Renal pelvis (tissue), 4 donors: ENCODE results near the gene DYRK1B. TPM values are rescaled to one million over a fixed set of nuclear protein-coding genes. Genes with fewer than 3 reads are reported as not detected.
A peak's percentile ranks its signal among the peaks of the same experiment; 100 is the strongest.
"Not testable (repeated sequence)": the region's sequence is repeated elsewhere in the genome, so short reads cannot be mapped to it uniquely, and the experiment has no call there.

Source experiments
- DNase-seq: peaks from one replicate; pipeline ENCODE4 v3.0.0-alpha.2; 2013
- polyA plus RNA-seq, 3 donors: library from polyadenylated mRNA; unstranded; fragments of 120-200 nt; gene quantifications; one replicate each; pipeline ENCODE4 v1.2.1, GENCODE V29; 2013; ENCODE audit not compliant: insufficient read length in 3 of 3

Gene DYRK1B
- polyA plus RNA-seq, 3 donors: 35.4 to 38.1 (median 35.9) TPM

- not testable (repeated sequence) for DNase-seq
Observed at GRCh38 chr19:39814111-39814510, 19.9 kb downstream of the DYRK1B start.

GRCh38 chr19:39813264-39813993 lies 20.5 kb downstream of the DYRK1B start:
- peak; percentile 52 for DNase-seq

GRCh38 chr19:39811064-39811463 lies 22.9 kb downstream of the DYRK1B start:
- DNase-seq: no peak

- no peak for DNase-seq
Observed at GRCh38 chr19:39810424-39810823, 23.5 kb downstream of the DYRK1B start.

GRCh38 chr19:39809368-39809767 lies 24.6 kb downstream of the DYRK1B start:
- no peak for DNase-seq

DNA sequence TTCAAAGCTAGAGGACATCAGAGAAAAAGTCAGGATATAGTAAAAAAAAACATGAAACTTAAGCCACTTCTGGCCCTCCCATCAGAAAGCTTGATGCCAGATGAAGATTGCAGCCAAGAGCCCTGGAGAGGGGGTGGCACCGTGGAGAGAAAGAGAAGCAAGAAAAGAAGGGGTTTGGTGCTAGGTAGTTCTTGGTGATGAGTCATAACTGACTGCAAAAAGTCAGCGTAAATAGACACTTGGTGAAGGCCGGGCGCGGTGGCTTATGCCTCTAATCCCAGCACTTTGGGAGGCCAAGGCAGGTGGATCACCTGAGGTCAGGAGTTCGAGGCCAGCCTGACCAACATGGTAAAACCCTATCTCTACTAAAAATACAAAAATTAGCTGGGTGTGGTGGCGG lies 25.3 kb downstream of the DYRK1B start:
- DNase-seq: not testable (repeated sequence)

- DNase-seq: no peak
Observed at GRCh38 chr19:39807846-39808364, 26.1 kb downstream of the DYRK1B start.

DNA sequence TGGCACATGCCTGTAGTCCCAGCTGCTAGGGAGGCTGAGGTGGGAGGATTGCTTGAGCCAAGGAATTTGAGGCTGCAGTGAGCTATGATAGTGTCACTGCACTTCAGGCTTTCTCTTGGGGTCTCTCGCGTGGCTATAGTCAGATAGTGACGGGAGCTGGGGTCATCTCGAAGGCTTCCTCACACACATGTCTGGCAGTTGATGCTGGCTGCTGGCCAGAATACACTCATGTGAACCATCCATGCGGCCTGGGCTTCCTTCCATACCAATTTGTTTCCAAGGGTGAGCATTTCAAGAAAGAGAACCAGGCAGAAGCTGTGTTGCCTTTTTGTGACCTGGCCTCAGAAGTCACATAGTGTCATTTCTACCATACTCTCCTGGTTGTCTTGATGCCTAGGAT lies 28.9 kb downstream of the DYRK1B start:
- DNase-seq: no peak

- DNase-seq: peak; percentile 35
Observed at GRCh38 chr19:39802958-39803357, 31.0 kb downstream of the DYRK1B start.

- no peak for DNase-seq
Observed at GRCh38 chr19:39797083-39797482, 36.9 kb downstream of the DYRK1B start.

- no peak for DNase-seq
Observed at GRCh38 chr19:39796000-39796498, 37.9 kb downstream of the DYRK1B start.

DNA sequence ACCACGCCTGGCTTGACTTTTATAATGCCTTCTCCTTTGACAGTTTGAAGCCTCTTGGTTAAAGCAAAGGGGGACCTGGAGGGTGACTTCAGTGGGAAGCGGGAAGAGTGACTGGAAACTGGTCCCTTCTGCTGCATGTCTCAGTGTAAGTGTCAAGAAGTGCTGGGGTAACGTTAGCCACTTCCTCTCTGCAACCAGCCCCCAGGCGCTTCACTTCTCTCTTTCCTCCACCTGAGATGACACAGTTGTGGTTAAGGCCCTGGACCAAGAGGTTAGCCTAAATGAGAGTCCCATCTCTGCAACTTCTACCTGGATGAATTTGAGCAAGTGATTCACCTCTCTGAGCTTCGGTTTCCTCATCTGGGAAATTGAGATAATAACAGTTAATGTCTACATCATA lies 39.0 kb downstream of the DYRK1B start:
- no peak for DNase-seq

DNA sequence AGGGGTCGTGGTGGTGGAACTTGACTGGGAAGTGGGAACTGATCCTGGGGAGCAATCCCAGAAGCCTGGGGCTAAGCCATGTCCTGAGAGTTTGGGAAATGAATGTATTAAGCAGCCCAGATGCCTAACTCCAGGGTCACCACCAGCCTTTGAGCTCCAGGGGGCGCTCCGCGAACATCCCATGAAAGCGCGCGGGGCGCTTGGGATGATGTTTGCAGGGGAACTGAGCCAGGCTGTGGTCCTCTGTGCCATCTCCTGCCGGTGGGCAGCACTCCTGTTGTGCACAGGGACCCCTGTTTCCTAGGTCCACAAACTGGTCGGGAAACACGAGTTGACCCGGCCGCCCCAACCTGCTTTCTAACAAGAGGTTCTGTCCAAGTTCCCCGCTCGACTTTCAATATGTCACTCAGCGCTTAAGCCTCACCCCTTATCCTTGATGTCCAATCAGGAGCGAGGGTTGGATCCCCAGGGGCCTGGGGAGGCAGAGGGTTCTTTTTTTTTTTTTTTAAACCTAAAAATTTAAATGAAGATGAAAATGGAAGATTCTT lies 40.9 kb downstream of the DYRK1B start:
- DNase-seq: peak; percentile 75

- DNase-seq: no peak
Observed at GRCh38 chr19:39788244-39788643, 45.7 kb downstream of the DYRK1B start.

- no peak for DNase-seq
Observed at GRCh38 chr19:39780894-39781293, 53.1 kb downstream of the DYRK1B start.

GRCh38 chr19:39778763-39779162 lies 55.2 kb downstream of the DYRK1B start, which contains the start of gene LEUTX:
LEUTX (plus strand) TSS chr19:39778854; CDS start chr19:39778921, 67 bp downstream.
- no peak for DNase-seq

Other genes starting within 250 kb of the DYRK1B start
- not detected for gene LGALS13, start 231.6 kb downstream of the DYRK1B start, polyA plus RNA-seq
- gene LGALS16, start 178.2 kb downstream of the DYRK1B start, polyA plus RNA-seq: not detected
- gene LGALS14, start 129.7 kb downstream of the DYRK1B start, polyA plus RNA-seq: not detected
- gene CLC, start 96.1 kb downstream of the DYRK1B start, polyA plus RNA-seq: 1 to 10 TPM; 1.5 to 3.3 (median 2.9) TPM
- gene LEUTX, start 55.3 kb downstream of the DYRK1B start, polyA plus RNA-seq: not detected
- gene FBL, start 12.2 kb upstream of the DYRK1B start, polyA plus RNA-seq: 100 to 1,000 TPM; 328 to 373 (median 335) TPM
- gene FCGBP, start 100.5 kb upstream of the DYRK1B start, polyA plus RNA-seq: 10 to 100 TPM in 1 of 3 donors, 1 to 10 TPM in 2; 8.8 to 10.7 (median 9.4) TPM
- gene PSMC4, start 137.0 kb upstream of the DYRK1B start, polyA plus RNA-seq: 100 to 1,000 TPM in 2 of 3 donors, 10 to 100 TPM in 1; 97.1 to 108 (median 103) TPM
- gene ZNF546, start 162.9 kb upstream of the DYRK1B start, polyA plus RNA-seq: 10 to 100 TPM in 1 of 3 donors, 1 to 10 TPM in 2; 5.3 to 11.2 (median 8.3) TPM
- 10 to 100 TPM; 19.5 to 42.5 (median 37.3) TPM for gene ZNF780B, start 222.1 kb upstream of the DYRK1B start, polyA plus RNA-seq